DMS153 (cell line): ENCODE measurements around the gene FOXP1.
"Not testable (repeated sequence)": the region's sequence is repeated elsewhere in the genome, so short reads cannot be mapped to it uniquely, and the experiment has no call there.

ENCODE experiments used
- DNase-seq: peaks from one replicate; lab custom pipeline; 2025; lab: John Stamatoyannopoulos, UW

Gene FOXP1

GRCh38 chr3:71330505-71330904 is 253.0 kb downstream of the FOXP1 start:
- no peak for DNase-seq

DNA sequence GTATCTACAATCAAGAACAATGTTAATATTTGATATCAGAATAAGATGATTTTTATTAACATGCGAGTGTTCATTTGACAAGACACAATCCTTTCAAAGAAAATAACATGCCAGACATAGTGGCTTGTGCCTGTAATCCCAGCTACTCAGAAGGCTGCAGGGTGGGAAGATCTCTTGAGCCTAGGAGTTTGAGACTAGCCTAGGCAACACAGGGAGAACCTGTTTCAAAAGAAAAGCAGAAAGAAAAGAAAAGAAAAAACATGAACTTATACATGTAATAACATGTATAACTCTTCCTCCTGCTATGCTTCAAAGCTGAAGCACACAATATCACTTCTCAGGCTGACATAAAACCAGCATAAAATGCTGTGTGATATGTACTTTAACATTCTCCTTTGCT is 253.7 kb downstream of the FOXP1 start:
- DNase-seq, result no peak

GRCh38 chr3:71328926-71329325 is 254.6 kb downstream of the FOXP1 start:
- no peak for DNase-seq

GRCh38 chr3:71327936-71328335 is 255.6 kb downstream of the FOXP1 start:
- no peak for DNase-seq

- no peak for DNase-seq
These were observed 257.8 kb downstream of the FOXP1 start for GRCh38 chr3:71325715-71326114.

GRCh38 chr3:71324224-71324623 is 259.3 kb downstream of the FOXP1 start:
- not testable (repeated sequence) for DNase-seq

GRCh38 chr3:71323558-71323957 is 260.0 kb downstream of the FOXP1 start:
- DNase-seq, result no peak

GRCh38 chr3:71322154-71322553 is 261.4 kb downstream of the FOXP1 start:
- DNase-seq, result no peak

DNA sequence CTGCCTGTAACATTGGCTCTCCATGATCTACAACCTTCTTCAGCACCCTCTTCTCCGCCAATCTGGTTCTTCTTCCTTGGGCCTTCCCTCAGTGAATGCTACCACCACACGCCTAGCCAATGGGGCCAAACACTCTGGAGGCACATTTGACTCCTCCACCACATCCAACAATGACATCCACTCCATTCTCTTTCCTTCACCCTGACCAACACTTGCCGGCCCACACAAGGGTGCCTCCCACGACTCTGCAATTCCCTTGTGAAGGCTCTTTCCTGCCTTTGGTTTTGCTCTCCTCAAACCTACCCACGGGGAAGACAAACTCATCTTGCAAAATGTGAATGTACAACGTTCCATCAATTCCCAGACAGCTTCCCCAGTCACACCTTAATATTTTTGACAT is 263.8 kb downstream of the FOXP1 start:
- no peak for DNase-seq

DNA sequence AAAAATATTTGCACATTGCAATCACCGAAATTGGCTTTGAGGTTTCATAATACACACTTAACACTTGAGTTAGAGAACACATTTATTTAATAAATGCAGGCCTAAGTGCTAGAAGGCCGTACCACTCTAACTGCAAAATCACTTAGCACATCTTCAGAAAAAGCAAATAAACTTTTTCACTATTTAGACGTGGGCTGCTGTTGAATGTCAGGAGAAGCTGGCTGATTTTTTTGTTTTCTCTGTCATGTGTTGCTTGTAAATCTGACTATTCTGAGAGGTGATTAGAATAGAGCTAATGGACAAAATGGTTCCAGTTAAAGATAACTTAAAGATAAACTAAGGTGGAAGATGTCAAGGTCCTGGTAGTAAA is 265.1 kb downstream of the FOXP1 start:
- DNase-seq, result no peak

DNA sequence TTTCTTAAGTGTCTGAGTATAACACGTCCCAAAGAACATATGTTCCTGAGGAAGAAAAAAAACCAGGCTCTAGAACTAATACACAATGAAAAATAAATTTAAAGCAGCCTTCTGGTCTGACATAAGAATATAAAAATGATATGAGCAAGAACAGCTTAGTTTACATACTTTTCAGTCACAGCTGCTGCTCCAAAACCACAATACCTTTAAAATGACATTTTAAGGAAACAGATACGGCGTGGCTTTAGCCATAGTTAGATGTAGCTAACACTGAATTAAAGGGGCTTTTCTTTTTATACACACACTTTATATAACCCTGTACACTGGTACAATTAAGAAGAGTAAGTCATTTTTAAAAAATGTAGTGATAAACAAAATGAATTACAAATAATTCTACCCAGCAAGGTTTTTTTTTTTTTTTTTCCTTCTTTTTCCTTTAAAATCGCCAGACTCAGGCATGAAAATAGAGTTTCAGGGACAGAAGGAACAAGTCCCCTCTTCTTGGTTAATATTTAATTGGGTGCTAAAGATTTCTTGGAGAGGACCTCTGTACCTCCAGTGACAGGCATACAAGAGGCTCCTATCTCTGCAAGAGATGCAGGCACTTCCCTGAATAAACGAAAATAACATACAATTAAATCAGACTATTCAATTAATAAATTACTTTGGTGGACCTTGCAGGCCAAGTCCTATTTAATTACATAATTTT is 265.6 kb downstream of the FOXP1 start:
- no peak for DNase-seq

- DNase-seq, result no peak
These were observed 266.4 kb downstream of the FOXP1 start for GRCh38 chr3:71317140-71317539.

GRCh38 chr3:71316066-71316777 is 267.3 kb downstream of the FOXP1 start:
- no peak for DNase-seq

DNA sequence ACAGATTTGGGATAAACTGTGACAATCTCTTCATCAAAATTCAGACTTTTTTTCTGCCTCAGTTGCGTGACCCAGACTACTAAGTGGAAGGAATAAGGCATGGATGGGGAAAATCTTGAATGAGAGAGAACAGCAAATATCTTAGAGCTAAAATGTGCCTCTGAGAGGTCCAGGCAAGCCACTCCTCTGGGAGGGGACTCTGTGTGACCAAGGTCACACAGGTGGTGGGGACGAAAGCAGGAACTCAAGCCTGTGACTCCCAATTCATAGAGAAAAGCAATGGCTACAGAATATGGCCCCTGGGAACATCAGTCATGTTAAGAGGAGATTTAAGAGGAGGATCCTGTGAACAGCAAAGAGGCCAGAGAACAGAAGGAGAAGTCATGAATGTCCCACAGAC is 268.1 kb downstream of the FOXP1 start:
- DNase-seq, result no peak

- no peak for DNase-seq
These were observed 269.7 kb downstream of the FOXP1 start for GRCh38 chr3:71313844-71314243.

GRCh38 chr3:71312461-71312860 is 271.1 kb downstream of the FOXP1 start:
- no peak for DNase-seq

- DNase-seq, result no peak
These were observed 271.9 kb downstream of the FOXP1 start for GRCh38 chr3:71311661-71312046.

DNA sequence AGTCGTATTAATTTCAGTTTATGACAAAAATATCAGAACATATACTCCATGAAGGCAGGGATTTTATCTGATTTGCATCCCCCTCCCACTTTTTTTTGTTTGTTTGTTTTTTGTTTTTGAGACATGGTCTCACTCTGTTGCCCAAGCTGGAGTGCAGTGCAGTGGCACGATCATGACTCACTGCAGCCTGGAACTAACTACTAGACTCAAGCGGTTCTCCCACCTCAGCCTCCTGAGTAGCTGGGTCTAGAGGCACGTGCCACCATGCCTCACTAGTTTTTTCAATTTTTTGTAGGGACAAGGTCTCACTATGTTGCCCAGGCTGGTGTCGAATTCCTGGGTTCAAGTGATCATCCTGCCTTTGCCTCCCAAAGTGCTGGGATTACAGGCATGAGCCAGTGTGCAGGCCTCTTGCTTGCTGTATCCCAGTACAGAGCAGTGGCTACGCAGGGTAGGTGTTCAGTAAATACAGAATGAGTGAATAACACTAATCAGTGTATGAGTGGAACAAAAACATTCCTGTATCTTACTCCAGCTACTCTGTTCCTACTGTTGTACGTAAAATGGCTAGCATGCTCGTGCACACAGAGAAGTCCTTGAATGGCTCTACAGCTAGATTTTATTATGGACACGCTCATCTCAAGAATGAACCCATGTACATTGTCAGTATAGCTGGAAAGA is 272.4 kb downstream of the FOXP1 start:
- DNase-seq, result no peak

DNA sequence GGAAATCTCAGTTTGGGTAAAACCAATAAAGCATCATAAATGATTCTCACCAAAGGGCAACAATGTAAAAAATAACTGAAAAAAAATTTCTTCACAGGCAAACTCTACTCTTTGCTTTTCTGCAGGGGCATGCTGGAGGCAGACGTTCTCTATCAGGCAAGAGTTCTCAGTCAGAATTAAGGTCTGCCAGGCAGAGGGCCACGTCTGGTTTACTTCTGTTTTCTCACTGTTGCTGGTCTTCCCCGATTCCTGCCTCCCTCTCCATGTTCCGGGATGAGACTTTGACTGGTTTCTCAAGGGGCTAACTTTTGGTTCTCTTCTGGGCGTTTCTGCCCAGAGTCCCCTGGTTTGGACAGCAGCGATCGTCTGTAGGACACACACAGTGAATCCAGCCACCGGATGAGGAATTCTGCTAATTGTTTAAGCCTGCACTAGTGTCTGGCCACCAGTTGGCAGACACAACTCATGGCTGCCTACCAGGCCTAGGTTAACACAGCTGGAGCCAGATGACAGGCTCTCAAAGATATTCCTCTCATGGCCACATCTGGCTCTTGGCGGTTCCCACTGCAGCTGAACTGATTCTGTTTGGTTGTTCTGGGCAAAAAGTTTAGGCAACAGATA is 273.1 kb downstream of the FOXP1 start:
- DNase-seq, result no peak

- no peak for DNase-seq
These were observed 273.6 kb downstream of the FOXP1 start for GRCh38 chr3:71309886-71310285.

GRCh38 chr3:71309342-71309741 is 274.2 kb downstream of the FOXP1 start:
- no peak for DNase-seq

GRCh38 chr3:71308836-71309235 is 274.7 kb downstream of the FOXP1 start:
- DNase-seq, result no peak
